Measurements from ENCODE around the gene SLC35D2.
"Not testable (repeated sequence)": the region's sequence is repeated elsewhere in the genome, so short reads cannot be mapped to it uniquely, and the experiment has no call there.

SLC35D2 gene

DNA sequence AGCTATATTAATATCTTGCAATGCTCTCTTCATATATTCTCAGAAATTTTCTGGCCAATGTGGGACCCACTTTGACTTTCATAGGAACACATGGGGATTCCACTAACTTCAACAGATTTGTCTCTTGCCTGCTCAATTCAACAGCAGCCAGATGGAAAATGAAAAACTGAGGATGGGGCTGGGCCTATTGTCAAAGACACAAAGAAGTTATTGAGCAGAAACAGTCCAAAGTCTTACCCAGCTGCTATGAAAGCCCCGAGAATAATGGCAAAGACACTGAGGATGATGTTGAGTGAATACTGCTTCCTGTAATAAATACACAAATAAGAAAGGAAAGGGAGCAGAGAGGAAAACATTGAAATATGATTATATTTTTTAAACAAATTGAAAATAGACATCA is 32.6 kb downstream of the SLC35D2 start:
- ATAC-seq (no peak), DNase-seq (no peak)
- Mint-ChIP-seq H3K4me1 (no peaks in the 10 kb centered on the region), H3K4me3 (no peak overlapping the region), H3K9me3 (no peaks in the 10 kb centered on the region), H3K36me3 (ENCODE audit: low read depth) (peaks cover 3% of the 10 kb centered on the region), H3K27ac (no peak overlapping the region), H3K27me3 (no peaks in the 10 kb centered on the region)

GRCh38 chr9:96348261-96348660 is 35.2 kb downstream of the SLC35D2 start:
- no peaks in the 10 kb centered on the region for H3K27me3 Mint-ChIP-seq
- H3K4me1 Mint-ChIP-seq, result peaks cover 3% of the 10 kb centered on the region
- ATAC-seq, result no peak
- H3K4me3 Mint-ChIP-seq, result no peak overlapping the region
- no peaks in the 10 kb centered on the region for H3K9me3 Mint-ChIP-seq
- DNase-seq, result no peak
- no peak overlapping the region for H3K27ac Mint-ChIP-seq
- peaks cover 3% of the 10 kb centered on the region for H3K36me3 Mint-ChIP-seq (ENCODE audit: low read depth)

DNA sequence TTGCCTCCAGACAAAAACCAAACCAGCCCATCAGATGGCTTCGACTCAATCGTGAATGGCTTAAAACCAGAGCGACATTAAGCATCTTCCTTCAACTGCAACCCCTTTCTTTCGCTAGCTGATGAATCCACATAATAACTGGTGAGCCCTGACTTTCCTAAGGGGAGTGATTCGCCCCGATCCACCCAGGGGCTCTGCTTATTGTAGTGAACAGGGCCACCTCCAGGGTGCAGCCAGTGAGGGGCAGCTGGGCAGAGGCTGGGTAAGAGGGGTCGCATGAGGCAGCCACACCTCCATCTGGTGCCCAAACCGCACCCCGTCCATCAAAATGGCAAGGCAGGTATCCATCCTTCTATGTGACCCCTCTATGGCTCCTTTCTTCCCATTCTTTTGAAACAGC is 38.0 kb downstream of the SLC35D2 start:
- Mint-ChIP-seq H3K4me1 (peaks cover 3% of the 10 kb centered on the region), H3K9me3 (no peaks in the 10 kb centered on the region), H3K36me3 (ENCODE audit: low read depth) (peaks cover 3% of the 10 kb centered on the region), H3K27ac (no peak overlapping the region), H3K4me3 (no peak overlapping the region), H3K27me3 (no peaks in the 10 kb centered on the region)
- DNase-seq, result no peak
- no peak for ATAC-seq

- DNase-seq (no peak), ATAC-seq (no peak)
- Mint-ChIP-seq H3K27ac (no peak overlapping the region), H3K27me3 (no peaks in the 10 kb centered on the region), H3K4me3 (no peak overlapping the region), H3K36me3 (ENCODE audit: low read depth) (peaks cover 3% of the 10 kb centered on the region), H3K4me1 (peaks cover 10% of the 10 kb centered on the region), H3K9me3 (no peaks in the 10 kb centered on the region)
Observed at GRCh38 chr9:96344458-96345180, 38.9 kb downstream of the SLC35D2 start.

DNA sequence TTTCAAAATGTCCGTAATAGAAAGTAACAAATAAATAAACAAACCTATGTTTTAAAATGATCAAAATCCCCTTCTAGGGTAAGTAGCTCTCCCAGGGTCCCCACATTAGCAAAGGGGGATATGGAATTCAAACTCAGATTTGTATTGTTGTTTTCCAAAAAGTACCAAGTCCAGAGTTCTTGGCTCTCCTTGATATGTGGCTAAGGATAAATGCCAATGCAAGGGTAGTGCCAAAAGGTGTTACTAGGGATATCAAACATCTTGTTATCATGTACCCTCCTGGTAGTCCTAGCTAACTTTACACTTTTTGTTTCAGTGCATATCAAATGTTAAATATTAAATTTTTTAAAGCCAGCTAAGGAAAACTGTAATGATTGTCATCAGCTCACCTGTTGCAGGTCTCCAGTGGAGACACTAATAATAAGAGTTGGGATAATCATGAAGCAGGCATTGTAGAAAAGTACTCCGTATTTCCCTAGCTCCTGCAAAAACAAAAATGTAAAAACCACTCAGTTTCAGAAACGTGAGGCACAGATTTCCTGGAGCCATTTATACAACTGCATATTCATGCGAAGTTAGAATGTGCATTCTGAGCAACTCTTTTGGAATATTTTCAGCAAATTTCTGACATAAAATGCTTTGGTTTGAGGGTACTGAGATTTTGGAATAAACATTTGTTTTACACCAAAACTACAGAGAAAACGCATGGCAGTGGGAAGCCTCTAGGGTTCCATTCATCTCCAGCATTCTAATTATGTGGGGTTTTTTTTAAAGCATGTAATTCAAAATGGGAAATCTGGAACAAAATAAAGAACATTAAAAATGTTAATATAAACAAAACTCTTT is 39.8 kb downstream of the SLC35D2 start:
- Mint-ChIP-seq H3K27ac (no peak overlapping the region), H3K9me3 (no peaks in the 10 kb centered on the region), H3K4me1 (peaks cover 12% of the 10 kb centered on the region), H3K4me3 (no peak overlapping the region), H3K27me3 (no peaks in the 10 kb centered on the region), H3K36me3 (ENCODE audit: low read depth) (peaks cover 3% of the 10 kb centered on the region)
- DNase-seq (no peak), ATAC-seq (no peak)

DNA sequence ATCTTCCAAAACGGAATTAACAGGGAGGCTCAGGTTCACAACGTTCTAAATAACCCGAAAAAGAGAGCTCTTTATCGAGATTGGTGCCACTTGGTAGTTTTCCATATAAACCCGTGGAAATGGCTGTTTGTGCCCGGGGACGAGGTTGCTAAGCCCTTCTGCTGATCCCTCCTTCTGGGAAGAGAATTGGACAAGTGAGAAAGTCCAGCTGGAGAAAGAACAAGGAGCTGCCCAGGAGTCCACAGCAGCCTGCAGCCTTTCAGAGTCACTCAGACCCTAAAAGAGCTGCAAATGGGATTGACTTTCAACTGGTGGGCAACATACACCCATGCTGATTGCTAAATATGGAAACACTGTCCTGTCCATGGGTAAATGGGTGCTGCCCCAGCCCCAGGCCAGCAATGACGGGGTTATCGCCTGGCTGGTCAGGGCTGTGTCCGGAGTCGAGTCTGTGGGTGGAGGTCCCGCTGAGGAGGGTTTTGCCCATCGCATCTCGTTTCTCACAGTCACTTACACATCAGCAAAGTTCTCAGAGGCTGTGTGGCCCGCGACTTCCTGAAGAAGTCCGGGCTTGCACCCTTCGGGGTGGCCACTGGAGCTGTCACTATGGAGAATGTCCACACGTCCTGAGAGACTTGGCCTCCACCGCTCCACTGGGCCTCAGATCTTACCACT is 40.8 kb downstream of the SLC35D2 start:
- no peak for ATAC-seq
- H3K4me3 Mint-ChIP-seq, result no peak overlapping the region
- no peaks in the 10 kb centered on the region for H3K9me3 Mint-ChIP-seq
- H3K27me3 Mint-ChIP-seq, result no peaks in the 10 kb centered on the region
- H3K4me1 Mint-ChIP-seq, result peaks cover 12% of the 10 kb centered on the region
- DNase-seq, result no peak
- H3K36me3 Mint-ChIP-seq (ENCODE audit: low read depth), result no peaks in the 10 kb centered on the region
- H3K27ac Mint-ChIP-seq, result no peak overlapping the region

GRCh38 chr9:96340707-96341106 is 42.8 kb downstream of the SLC35D2 start:
- no peak for ATAC-seq
- Mint-ChIP-seq H3K27me3 (no peaks in the 10 kb centered on the region), H3K4me3 (no peak overlapping the region), H3K36me3 (ENCODE audit: low read depth) (no peaks in the 10 kb centered on the region), H3K9me3 (no peaks in the 10 kb centered on the region), H3K4me1 (peaks cover 12% of the 10 kb centered on the region), H3K27ac (no peak overlapping the region)
- DNase-seq, result no peak

DNA sequence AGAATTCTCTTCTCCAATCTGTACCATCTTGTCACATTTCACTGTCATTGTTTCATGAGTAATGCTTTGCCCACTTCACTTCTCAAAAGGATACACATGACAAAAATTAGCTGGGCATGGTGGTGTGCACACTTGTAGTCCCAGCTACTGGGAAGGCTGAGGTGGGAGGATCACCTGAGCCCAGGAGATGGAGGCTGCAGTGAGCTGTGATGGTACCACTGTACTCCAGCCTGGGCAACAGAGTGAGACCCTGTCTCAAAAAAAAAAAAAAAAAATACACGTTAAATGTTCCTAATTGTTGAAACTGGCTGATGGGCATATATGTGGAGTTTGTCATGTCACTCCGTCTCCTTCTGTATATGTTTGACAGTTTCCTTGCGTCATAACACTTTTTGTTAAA is 45.2 kb downstream of the SLC35D2 start:
- Mint-ChIP-seq H3K36me3 (ENCODE audit: low read depth) (peaks cover 1% of the 10 kb centered on the region), H3K27ac (no peak overlapping the region), H3K9me3 (no peaks in the 10 kb centered on the region), H3K4me3 (no peak overlapping the region), H3K27me3 (no peaks in the 10 kb centered on the region), H3K4me1 (peaks cover 8% of the 10 kb centered on the region)
- no peak for DNase-seq
- ATAC-seq, result no peak

- DNase-seq (no peak), ATAC-seq (no peak)
- no peaks in the 10 kb centered on the region for H3K4me1 Mint-ChIP-seq
- H3K27me3 Mint-ChIP-seq, result no peaks in the 10 kb centered on the region
- peaks cover 1% of the 10 kb centered on the region for H3K36me3 Mint-ChIP-seq (ENCODE audit: low read depth)
- H3K4me3 Mint-ChIP-seq, result no peak overlapping the region
- no peaks in the 10 kb centered on the region for H3K9me3 Mint-ChIP-seq
- H3K27ac Mint-ChIP-seq, result no peak overlapping the region
Observed at GRCh38 chr9:96333958-96334357, 49.6 kb downstream of the SLC35D2 start.

- no peak overlapping the region for H3K4me3 Mint-ChIP-seq
- no peak overlapping the region for H3K27ac Mint-ChIP-seq
- H3K36me3 Mint-ChIP-seq (ENCODE audit: low read depth), result peaks cover 1% of the 10 kb centered on the region
- no peaks in the 10 kb centered on the region for H3K4me1 Mint-ChIP-seq
- no peak for ATAC-seq
- no peak for DNase-seq
- no peaks in the 10 kb centered on the region for H3K9me3 Mint-ChIP-seq
- H3K27me3 Mint-ChIP-seq, result no peaks in the 10 kb centered on the region
Observed at GRCh38 chr9:96331236-96331947, 52.1 kb downstream of the SLC35D2 start.

- Mint-ChIP-seq H3K27me3 (no peaks in the 10 kb centered on the region), H3K4me3 (no peak overlapping the region), H3K27ac (no peak overlapping the region), H3K4me1 (no peaks in the 10 kb centered on the region), H3K9me3 (no peaks in the 10 kb centered on the region), H3K36me3 (ENCODE audit: low read depth) (no peaks in the 10 kb centered on the region)
- DNase-seq, result peak; percentile 39
- peak; percentile 52 for ATAC-seq
Observed at GRCh38 chr9:96327694-96328352, 55.7 kb downstream of the SLC35D2 start.

GRCh38 chr9:96323169-96323568 is 60.3 kb downstream of the SLC35D2 start:
- DNase-seq (no peak), ATAC-seq (no peak)
- no peak overlapping the region for H3K27ac Mint-ChIP-seq
- H3K36me3 Mint-ChIP-seq (ENCODE audit: low read depth), result no peaks in the 10 kb centered on the region
- no peaks in the 10 kb centered on the region for H3K27me3 Mint-ChIP-seq
- H3K4me3 Mint-ChIP-seq, result no peak overlapping the region
- no peaks in the 10 kb centered on the region for H3K9me3 Mint-ChIP-seq
- H3K4me1 Mint-ChIP-seq, result no peaks in the 10 kb centered on the region

GRCh38 chr9:96322736-96323135 is 60.8 kb downstream of the SLC35D2 start:
- H3K27me3 Mint-ChIP-seq; DNase-seq; H3K4me1 Mint-ChIP-seq; ATAC-seq; H3K27ac Mint-ChIP-seq; H3K4me3 Mint-ChIP-seq; H3K36me3 Mint-ChIP-seq (ENCODE audit: low read depth); H3K9me3 Mint-ChIP-seq: not testable (repeated sequence)

DNA sequence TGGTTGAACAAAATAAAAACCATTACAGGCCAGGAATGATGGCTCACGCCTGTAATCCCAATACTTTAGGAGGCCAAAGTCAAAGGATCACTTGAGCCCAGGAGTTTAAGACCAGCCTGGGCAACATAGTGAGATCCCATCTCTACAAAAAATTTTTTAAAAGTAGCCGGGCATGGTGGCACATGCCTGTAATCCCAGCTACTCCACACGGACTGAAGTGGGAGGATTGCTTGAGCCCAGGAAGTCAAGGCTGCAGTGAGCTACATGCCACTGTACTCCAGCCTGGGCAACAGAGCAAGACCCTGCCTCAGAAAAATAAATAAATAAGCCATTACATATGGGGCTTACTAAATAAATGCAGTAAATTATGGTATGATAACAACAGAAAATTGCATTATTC is 61.3 kb downstream of the SLC35D2 start:
- H3K9me3 Mint-ChIP-seq; DNase-seq; H3K4me3 Mint-ChIP-seq; H3K36me3 Mint-ChIP-seq (ENCODE audit: low read depth); H3K27ac Mint-ChIP-seq; ATAC-seq; H3K4me1 Mint-ChIP-seq; H3K27me3 Mint-ChIP-seq: not testable (repeated sequence)
